HEK293 (cell line): ENCODE data around the gene DZIP1.

Experiments
- CTCF ChIA-PET: fragments of 350-600 bp; formaldehyde crosslinking; extraction: SDS; loops from one replicate; lab custom pipeline; 2021; ENCODE audit warnings: antibody characterized with exemption; lab: Yijun Ruan, JAX
- POLR2A ChIA-PET: fragments of 300-600 bp; formaldehyde crosslinking; extraction: SDS; loops from one replicate; lab custom pipeline; 2020; ENCODE audit warnings: antibody characterized with exemption, inconsistent platforms; lab: Yijun Ruan, JAX
- H3K27ac ChIP-seq: fragments of 200-500 bp; sonication (Bioruptor generic); 2 replicates; pipeline ENCODE4 v1.5.1; 2014; ENCODE audit warnings: low read depth, low read length, control low read depth, inconsistent platforms; ENCODE audit errors: extremely low read depth
- H3K36me3 ChIP-seq, 2 experiments: fragments of 200-500 bp in 1 of 2; sonication (Bioruptor generic) in 1 of 2; 1 replicate in 1 of 2; 2 replicates in 1 of 2; pipeline ENCODE4 v1.5.1; 2014 to 2017; ENCODE audit warnings: inconsistent platforms in 2 of 2, low read length in 2 of 2; ENCODE audit not compliant: control insufficient read depth in 2 of 2, insufficient read depth in 1 of 2
- H3K4me1 ChIP-seq: fragments of 200-500 bp; sonication (Bioruptor generic); 2 replicates; pipeline ENCODE4 v1.5.1; 2014; ENCODE audit warnings: mild to moderate bottlenecking, low read length, inconsistent platforms; ENCODE audit not compliant: control insufficient read depth, insufficient read depth
- H3K4me3 ChIP-seq: 2 replicates; pipeline ENCODE4 v1.5.1; 2011; ENCODE audit warnings: low read depth, mild to moderate bottlenecking, control low read depth, low read length, moderate library complexity
- H3K9me3 ChIP-seq: fragments of 200-500 bp; sonication (Bioruptor generic); 2 replicates; pipeline ENCODE4 v1.5.1; 2014; ENCODE audit warnings: low read depth, low read length, inconsistent platforms; ENCODE audit not compliant: control insufficient read depth, insufficient read depth
- EGR2 ChIP-seq: fragments of 450-650 bp; formaldehyde crosslinking; IDR thresholded peaks from 2 replicates; pipeline ENCODE4 v1.5.1; 2016; ENCODE audit warnings: low read depth, missing biosample characterization, missing genetic modification characterization
- HOXD13 ChIP-seq: sonication (generic); formaldehyde crosslinking; IDR thresholded peaks from 2 replicates; pipeline ENCODE4 v1.8.0; 2022; ENCODE audit warnings: missing genetic modification reagents, borderline replicate concordance
- IKZF3 ChIP-seq: fragments of 450-650 bp; IDR thresholded peaks from 2 replicates; pipeline ENCODE4 v1.5.0; 2018; ENCODE audit warnings: missing biosample characterization, mild to moderate bottlenecking, missing genetic modification characterization, moderate library complexity
- KLF16 ChIP-seq: fragments of 450-650 bp; formaldehyde crosslinking; IDR thresholded peaks from 2 replicates; pipeline ENCODE4 v1.5.1; 2017; ENCODE audit warnings: missing biosample characterization, missing genetic modification characterization
- OSR2 ChIP-seq: fragments of 450-650 bp; formaldehyde crosslinking; IDR thresholded peaks from 2 replicates; pipeline ENCODE4 v1.5.1; 2016; ENCODE audit warnings: missing biosample characterization, missing genetic modification characterization
- SP7 ChIP-seq: fragments of 450-650 bp; formaldehyde crosslinking; IDR thresholded peaks from 2 replicates; pipeline ENCODE4 v1.5.1; 2016; ENCODE audit warnings: missing biosample characterization, missing genetic modification characterization
- ZIC2 ChIP-seq: fragments of 450-650 bp; formaldehyde crosslinking; IDR thresholded peaks from 2 replicates; pipeline ENCODE4 v1.5.1; 2016; ENCODE audit warnings: missing biosample characterization, missing genetic modification characterization
- ZNF211 ChIP-seq: fragments of 450-650 bp; formaldehyde crosslinking; IDR thresholded peaks from 2 replicates; pipeline ENCODE4 v1.5.1; 2016; ENCODE audit warnings: low read depth, missing biosample characterization, missing genetic modification characterization
- ZNF223 ChIP-seq: fragments of 450-650 bp; formaldehyde crosslinking; IDR thresholded peaks from 2 replicates; pipeline ENCODE4 v1.5.1; 2016; ENCODE audit warnings: missing biosample characterization, missing genetic modification characterization
- ZNF350 ChIP-seq: fragments of 450-650 bp; formaldehyde crosslinking; IDR thresholded peaks from 2 replicates; pipeline ENCODE4 v1.5.0; 2017; ENCODE audit warnings: missing biosample characterization, mild to moderate bottlenecking, missing genetic modification characterization
- ZNF354C ChIP-seq: fragments of 450-650 bp; formaldehyde crosslinking; IDR thresholded peaks from 2 replicates; pipeline ENCODE4 v1.5.1; 2016; ENCODE audit warnings: missing biosample characterization, missing genetic modification characterization, low read depth, borderline replicate concordance
- ZNF394 ChIP-seq: fragments of 450-650 bp; formaldehyde crosslinking; IDR thresholded peaks from 2 replicates; pipeline ENCODE4 v1.5.1; 2016; ENCODE audit warnings: missing biosample characterization, missing genetic modification characterization, mild to moderate bottlenecking, moderate library complexity, borderline replicate concordance
- ZNF416 ChIP-seq: fragments of 450-650 bp; formaldehyde crosslinking; IDR thresholded peaks from 2 replicates; pipeline ENCODE4 v1.5.1; 2016; ENCODE audit warnings: missing biosample characterization, missing genetic modification characterization
- ZNF426 ChIP-seq: fragments of 450-650 bp; formaldehyde crosslinking; IDR thresholded peaks from 2 replicates; pipeline ENCODE4 v1.5.1; 2017; ENCODE audit warnings: missing biosample characterization, missing genetic modification characterization, mild to moderate bottlenecking, inconsistent platforms, moderate library complexity
- ZNF530 ChIP-seq: fragments of 450-650 bp; formaldehyde crosslinking; IDR thresholded peaks from 2 replicates; pipeline ENCODE4 v1.5.1; 2016; ENCODE audit warnings: low read depth, missing biosample characterization, missing genetic modification characterization
- ZNF610 ChIP-seq: fragments of 450-650 bp; formaldehyde crosslinking; IDR thresholded peaks from 2 replicates; pipeline ENCODE4 v1.5.1; 2016; ENCODE audit warnings: missing biosample characterization, missing genetic modification characterization, borderline replicate concordance
- ZNF621 ChIP-seq: fragments of 450-650 bp; formaldehyde crosslinking; IDR thresholded peaks from 2 replicates; pipeline ENCODE4 v1.5.1; 2017; ENCODE audit warnings: missing biosample characterization, missing genetic modification characterization
- ZNF791 ChIP-seq: fragments of 450-650 bp; formaldehyde crosslinking; IDR thresholded peaks from 2 replicates; pipeline ENCODE4 v1.5.1; 2016; ENCODE audit warnings: missing biosample characterization, missing genetic modification characterization
- ZXDB ChIP-seq: fragments of 450-650 bp; formaldehyde crosslinking; IDR thresholded peaks from 2 replicates; pipeline ENCODE4 v1.5.1; 2016; ENCODE audit warnings: missing biosample characterization, missing genetic modification characterization
- TF ChIP-seq, protein P1 (sequence below): fragments of 450-650 bp; formaldehyde crosslinking; IDR thresholded peaks from 2 replicates; pipeline ENCODE4 v1.5.1; 2016; ENCODE audit warnings: missing biosample characterization, missing genetic modification characterization
- TF ChIP-seq, protein P2 (sequence below): fragments of 450-650 bp; formaldehyde crosslinking; IDR thresholded peaks from 2 replicates; pipeline ENCODE4 v1.5.1; 2017; ENCODE audit warnings: missing biosample characterization, missing genetic modification characterization
- TF ChIP-seq, protein P3 (sequence below): fragments of 450-650 bp; formaldehyde crosslinking; IDR thresholded peaks from 2 replicates; pipeline ENCODE4 v1.5.1; 2017; ENCODE audit warnings: missing biosample characterization, missing genetic modification characterization
- TF ChIP-seq, protein P4 (sequence below): fragments of 450-650 bp; formaldehyde crosslinking; IDR thresholded peaks from 2 replicates; pipeline ENCODE4 v1.5.1; 2016; ENCODE audit warnings: missing biosample characterization, missing genetic modification characterization

The DZIP1 gene

DNA sequence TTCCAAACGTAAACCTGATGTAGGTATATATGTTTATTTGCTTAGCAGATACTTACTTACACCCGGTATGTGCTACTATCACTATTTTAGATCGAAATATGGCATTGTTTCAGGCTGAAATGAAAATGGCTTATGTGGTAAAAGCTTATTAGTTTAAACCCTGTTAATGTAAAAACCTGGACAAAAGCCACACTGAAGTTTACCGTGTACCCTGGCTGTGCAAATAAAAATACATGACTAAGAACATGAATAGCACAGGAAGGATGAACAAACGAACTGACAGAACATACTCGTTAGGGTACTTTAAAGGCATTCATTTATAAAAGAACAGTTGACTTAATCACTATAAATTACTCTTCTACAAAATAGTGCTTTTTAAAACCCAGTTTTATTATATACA lies 85.4 kb downstream of the DZIP1 start (continued):
- TF ChIP-seq, protein P1, sequence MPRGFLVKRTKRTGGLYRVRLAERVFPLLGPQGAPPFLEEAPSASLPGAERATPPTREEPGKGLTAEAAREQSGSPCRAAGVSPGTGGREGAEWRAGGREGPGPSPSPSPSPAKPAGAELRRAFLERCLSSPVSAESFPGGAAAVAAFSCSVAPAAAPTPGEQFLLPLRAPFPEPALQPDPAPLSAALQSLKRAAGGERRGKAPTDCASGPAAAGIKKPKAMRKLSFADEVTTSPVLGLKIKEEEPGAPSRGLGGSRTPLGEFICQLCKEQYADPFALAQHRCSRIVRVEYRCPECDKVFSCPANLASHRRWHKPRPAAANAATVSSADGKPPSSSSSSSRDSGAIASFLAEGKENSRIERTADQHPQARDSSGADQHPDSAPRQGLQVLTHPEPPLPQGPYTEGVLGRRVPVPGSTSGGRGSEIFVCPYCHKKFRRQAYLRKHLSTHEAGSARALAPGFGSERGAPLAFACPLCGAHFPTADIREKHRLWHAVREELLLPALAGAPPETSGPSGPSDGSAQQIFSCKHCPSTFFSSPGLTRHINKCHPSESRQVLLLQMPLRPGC (tag by site-specific recombination), result no peak
- TF ChIP-seq EGR2 (no peak), ZNF426 (tag by site-specific recombination) (no peak)

DNA sequence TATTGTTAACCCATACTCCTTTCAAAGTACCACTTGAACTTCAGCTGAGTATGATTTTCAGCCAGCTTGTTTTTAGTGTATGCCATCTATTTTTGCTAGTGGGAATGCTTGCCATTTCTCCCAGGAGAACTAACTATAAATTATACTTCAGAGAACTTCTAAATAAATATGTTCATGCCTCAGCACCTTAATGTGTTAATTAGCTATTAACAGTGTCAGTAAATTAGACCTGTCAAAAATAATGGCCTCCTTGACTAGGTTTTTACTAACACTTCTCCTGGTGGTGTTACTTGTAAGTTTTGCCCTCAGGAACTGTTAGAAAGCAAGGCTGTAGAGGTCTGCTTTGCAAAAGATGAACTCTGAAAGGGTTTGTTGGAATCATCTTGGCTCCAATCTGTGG lies 87.5 kb downstream of the DZIP1 start:
- TF ChIP-seq IKZF3 (tag by site-specific recombination) (peak; percentile 13; the same call in 1 of the 2 replicates), KLF16 (tag by site-specific recombination) (no peak), OSR2 (tag by site-specific recombination) (peak; percentile 54; the same call in 1 of the 2 replicates), SP7 (peak; percentile 30; the same call in 1 of the 2 replicates)
- TF ChIP-seq, protein P2, sequence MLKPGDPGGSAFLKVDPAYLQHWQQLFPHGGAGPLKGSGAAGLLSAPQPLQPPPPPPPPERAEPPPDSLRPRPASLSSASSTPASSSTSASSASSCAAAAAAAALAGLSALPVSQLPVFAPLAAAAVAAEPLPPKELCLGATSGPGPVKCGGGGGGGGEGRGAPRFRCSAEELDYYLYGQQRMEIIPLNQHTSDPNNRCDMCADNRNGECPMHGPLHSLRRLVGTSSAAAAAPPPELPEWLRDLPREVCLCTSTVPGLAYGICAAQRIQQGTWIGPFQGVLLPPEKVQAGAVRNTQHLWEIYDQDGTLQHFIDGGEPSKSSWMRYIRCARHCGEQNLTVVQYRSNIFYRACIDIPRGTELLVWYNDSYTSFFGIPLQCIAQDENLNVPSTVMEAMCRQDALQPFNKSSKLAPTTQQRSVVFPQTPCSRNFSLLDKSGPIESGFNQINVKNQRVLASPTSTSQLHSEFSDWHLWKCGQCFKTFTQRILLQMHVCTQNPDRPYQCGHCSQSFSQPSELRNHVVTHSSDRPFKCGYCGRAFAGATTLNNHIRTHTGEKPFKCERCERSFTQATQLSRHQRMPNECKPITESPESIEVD (tag by site-specific recombination), result peak; percentile 66
- POLR2A ChIA-PET, result no interaction called here

DNA sequence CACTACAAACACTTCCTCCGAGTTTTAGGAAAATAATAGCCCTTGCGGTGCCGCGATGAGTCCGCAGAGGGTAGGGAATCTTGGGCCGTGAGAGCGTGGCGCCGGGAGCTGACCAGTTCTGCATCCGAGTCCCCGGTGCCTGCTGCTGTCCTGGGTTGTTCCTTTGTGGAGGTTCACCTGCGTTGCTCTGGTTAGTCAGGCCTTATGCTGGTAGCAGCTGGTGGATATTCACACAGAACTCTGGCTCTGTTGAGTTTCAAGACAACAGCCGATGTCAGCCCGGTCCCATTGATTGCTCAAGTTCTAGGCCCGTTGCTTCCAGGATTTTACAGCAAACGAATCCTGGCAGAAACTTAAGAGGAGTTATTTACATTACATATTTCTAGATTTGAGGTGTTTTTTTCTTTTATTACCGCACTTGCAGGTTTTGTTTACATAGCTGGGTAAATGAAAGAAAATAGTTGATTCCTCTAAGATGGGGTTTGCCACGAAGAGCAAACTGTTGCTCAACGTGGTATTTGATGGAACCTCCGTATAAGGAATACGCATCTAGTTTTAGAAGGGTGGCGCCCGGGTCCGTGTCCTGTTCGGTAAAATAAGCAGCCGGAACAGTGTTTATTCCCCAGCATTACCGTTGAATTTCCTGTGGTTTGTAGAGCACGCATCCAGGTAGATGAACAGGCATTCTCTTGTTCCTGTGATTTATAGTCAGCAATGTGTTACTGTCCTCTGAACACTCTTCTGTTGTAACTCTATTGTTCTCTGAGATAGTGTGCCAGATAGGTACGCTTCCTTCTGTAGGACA lies 90.7 kb downstream of the DZIP1 start:
- H3K4me1 ChIP-seq, result no peaks in the 10 kb centered on the region
- TF ChIP-seq ZNF394 (no peak), ZNF211 (tag by site-specific recombination) (no peak), ZIC2 (tag by site-specific recombination) (no peak), ZNF530 (no peak), ZXDB (tag by site-specific recombination) (no peak), ZNF354C (tag by site-specific recombination) (no peak), ZNF791 (no peak), ZNF350 (tag by site-specific recombination) (no peak), ZNF610 (tag by site-specific recombination) (no peak), SP7 (no peak), ZNF223 (no peak), ZNF416 (tag by site-specific recombination) (no peak), ZNF621 (no peak), HOXD13 (CRISPR knock-in tag) (no peak)
- TF ChIP-seq, protein P3, sequence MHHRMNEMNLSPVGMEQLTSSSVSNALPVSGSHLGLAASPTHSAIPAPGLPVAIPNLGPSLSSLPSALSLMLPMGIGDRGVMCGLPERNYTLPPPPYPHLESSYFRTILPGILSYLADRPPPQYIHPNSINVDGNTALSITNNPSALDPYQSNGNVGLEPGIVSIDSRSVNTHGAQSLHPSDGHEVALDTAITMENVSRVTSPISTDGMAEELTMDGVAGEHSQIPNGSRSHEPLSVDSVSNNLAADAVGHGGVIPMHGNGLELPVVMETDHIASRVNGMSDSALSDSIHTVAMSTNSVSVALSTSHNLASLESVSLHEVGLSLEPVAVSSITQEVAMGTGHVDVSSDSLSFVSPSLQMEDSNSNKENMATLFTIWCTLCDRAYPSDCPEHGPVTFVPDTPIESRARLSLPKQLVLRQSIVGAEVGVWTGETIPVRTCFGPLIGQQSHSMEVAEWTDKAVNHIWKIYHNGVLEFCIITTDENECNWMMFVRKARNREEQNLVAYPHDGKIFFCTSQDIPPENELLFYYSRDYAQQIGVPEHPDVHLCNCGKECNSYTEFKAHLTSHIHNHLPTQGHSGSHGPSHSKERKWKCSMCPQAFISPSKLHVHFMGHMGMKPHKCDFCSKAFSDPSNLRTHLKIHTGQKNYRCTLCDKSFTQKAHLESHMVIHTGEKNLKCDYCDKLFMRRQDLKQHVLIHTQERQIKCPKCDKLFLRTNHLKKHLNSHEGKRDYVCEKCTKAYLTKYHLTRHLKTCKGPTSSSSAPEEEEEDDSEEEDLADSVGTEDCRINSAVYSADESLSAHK (tag by site-specific recombination), result no peak
- TF ChIP-seq, protein P4, sequence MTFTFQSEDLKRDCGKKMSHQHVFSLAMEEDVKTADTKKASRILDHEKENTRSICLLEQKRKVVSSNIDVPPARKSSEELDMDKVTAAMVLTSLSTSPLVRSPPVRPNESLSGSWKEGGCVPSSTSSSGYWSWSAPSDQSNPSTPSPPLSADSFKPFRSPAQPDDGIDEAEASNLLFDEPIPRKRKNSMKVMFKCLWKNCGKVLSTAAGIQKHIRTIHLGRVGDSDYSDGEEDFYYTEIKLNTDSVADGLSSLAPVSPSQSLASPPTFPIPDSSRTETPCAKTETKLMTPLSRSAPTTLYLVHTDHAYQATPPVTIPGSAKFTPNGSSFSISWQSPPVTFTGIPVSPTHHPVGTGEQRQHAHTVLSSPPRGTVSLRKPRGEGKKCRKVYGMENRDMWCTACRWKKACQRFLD (tag by site-specific recombination), result no peak
- H3K36me3 ChIP-seq, result no peaks in the 10 kb centered on the region
- ChIA-PET CTCF (interaction anchor here (0.6 to 1.0 kb wide), 3 partner anchors 11 to 364 kb away, joined by 3 to 4 read pairs (median 3); no protein-coding TSS in a partner anchor), POLR2A (no interaction called here)
- no peak overlapping the region for H3K4me3 ChIP-seq
- H3K9me3 ChIP-seq, result no peaks in the 10 kb centered on the region
- H3K27ac ChIP-seq, result no peak overlapping the region

More for the DNA sequence above, 87.5 kb downstream of the DZIP1 start:
- no peaks in the 10 kb centered on the region for H3K4me1 ChIP-seq
- no peaks in the 10 kb centered on the region for H3K36me3 ChIP-seq
- no peak overlapping the region for H3K27ac ChIP-seq
- H3K4me3 ChIP-seq, result no peak overlapping the region
- CTCF ChIA-PET, result interaction anchor here (0.7 to 1.3 kb wide), 3 partner anchors 16 to 154 kb away, joined by 3 to 4 read pairs (median 3); no protein-coding TSS in a partner anchor
- H3K9me3 ChIP-seq, result no peaks in the 10 kb centered on the region
